ENCODE results near the gene PPARA.

- TF ChIP-seq EZH2phosphoT487 (IDR thresholded peaks at IDR 0.05; ENCODE audit: low read length), result no peak
- TF ChIP-seq CTCF (IDR thresholded peaks at IDR 0.05; ENCODE audit: low read length), result no peak
- no peak for TF ChIP-seq EZH2 (optimal IDR thresholded peaks at IDR 0.05; ENCODE audit: low read depth, low read length)
Observed at GRCh38 chr22:46213052-46213451, 62.7 kb downstream of the PPARA start.

All from MM.1S (cell line).